OCI-LY3 (cell line): ENCODE measurements around the gene DCAF8L1.

Experiments used
- CTCF ChIP-seq: fragments of 200-600, 300-600 bp; sonication (generic); IDR thresholded peaks from 2 replicates; pipeline ENCODE4 v1.5.1; 2014; ENCODE audit warnings: antibody characterized with exemption, low read length, low read depth
- EZH2phosphoT487 ChIP-seq: fragments of 200-600 bp; shearing (Covaris generic); IDR thresholded peaks from 2 replicates; pipeline ENCODE4 v1.6.1; 2018; ENCODE audit warnings: antibody characterized with exemption, mixed run types, low read depth

DNA sequence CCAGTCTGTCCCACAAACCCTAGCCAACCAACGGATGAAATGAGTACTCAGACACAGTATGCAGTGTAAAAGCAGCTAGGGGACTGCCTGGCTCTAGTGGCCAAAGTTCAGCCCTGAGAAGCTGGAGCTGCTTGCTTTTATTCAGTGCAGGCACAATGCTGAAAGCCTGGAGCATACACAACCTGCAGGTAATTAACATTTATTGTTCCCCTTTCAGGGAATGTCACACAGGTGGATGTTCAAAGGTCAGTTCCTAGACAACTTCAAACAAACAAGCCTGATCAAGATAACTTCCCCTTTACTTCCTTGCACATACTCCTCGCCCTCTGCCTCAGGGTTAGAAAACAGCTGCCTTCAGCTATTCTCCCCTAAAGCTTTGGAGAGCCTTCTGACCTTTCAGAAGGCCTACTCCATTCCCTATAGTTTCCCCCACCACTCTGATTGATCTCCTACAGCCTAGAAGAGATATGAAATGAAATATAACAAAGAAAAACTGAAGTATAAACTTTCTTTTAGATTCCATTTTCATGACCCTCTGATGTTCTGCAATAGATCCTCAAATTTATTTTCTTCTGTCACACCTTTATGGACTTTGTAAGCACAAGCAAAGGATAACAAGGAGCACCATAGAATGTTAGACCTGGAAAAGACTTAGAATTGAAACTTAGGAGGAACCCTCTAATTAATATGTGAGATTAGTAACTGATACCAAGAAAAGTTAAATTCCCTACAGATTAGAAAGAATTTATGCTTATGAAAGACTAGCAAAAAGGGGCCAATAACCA, 6.8 kb upstream of the DCAF8L1 start:
- TF ChIP-seq CTCF (no peak), EZH2phosphoT487 (no peak)
